ENCODE measurements around the gene CD9.
A peak's percentile ranks its signal among the peaks of the same experiment; 100 is the strongest.
"Not testable (repeated sequence)": the region's sequence is repeated elsewhere in the genome, so short reads cannot be mapped to it uniquely, and the experiment has no call there.

Gene CD9

GRCh38 chr12:6198556-6198955, 1.6 kb upstream of the CD9 start:
- FAIRE-seq (no peak), DNase-seq (ENCODE audit: low spot score) (no peak)

- FAIRE-seq: no peak
- DNase-seq (ENCODE audit: low spot score): no peak
These were observed 1.1 kb upstream of the CD9 start for GRCh38 chr12:6198985-6199530.

GRCh38 chr12:6199531-6200255, 507 bp upstream of the CD9 start:
- FAIRE-seq (no peak), DNase-seq (ENCODE audit: low spot score) (no peak)

- no peak for FAIRE-seq
These were observed 1.0 kb downstream of the CD9 start for GRCh38 chr12:6201213-6201608.

GRCh38 chr12:6201826-6202225, 1.6 kb downstream of the CD9 start:
- FAIRE-seq (no peak), DNase-seq (ENCODE audit: low spot score) (no peak)

More at GRCh38 chr12:6201213-6201608, 1.0 kb downstream of the CD9 start:
- peak; percentile 88 for DNase-seq (ENCODE audit: low spot score)

GRCh38 chr12:6202304-6202703, 2.1 kb downstream of the CD9 start:
- FAIRE-seq (no peak), DNase-seq (ENCODE audit: low spot score) (no peak)

GRCh38 chr12:6202846-6203245, 2.6 kb downstream of the CD9 start:
- no peak for FAIRE-seq
- DNase-seq (ENCODE audit: low spot score): no peak

GRCh38 chr12:6203601-6204000, 3.4 kb downstream of the CD9 start:
- no peak for DNase-seq (ENCODE audit: low spot score)
- FAIRE-seq: no peak

- no peak for DNase-seq (ENCODE audit: low spot score)
These were observed 4.4 kb downstream of the CD9 start for GRCh38 chr12:6204533-6205143.

GRCh38 chr12:6205144-6205539, 4.9 kb downstream of the CD9 start:
- DNase-seq (ENCODE audit: low spot score): no peak
- peak; percentile 40 for FAIRE-seq

More at GRCh38 chr12:6204533-6205143, 4.4 kb downstream of the CD9 start:
- no peak for FAIRE-seq

GRCh38 chr12:6205761-6206160, 5.6 kb downstream of the CD9 start:
- DNase-seq (ENCODE audit: low spot score): no peak
- no peak for FAIRE-seq

- DNase-seq (ENCODE audit: low spot score): no peak
These were observed 6.1 kb downstream of the CD9 start for GRCh38 chr12:6206327-6206726.

GRCh38 chr12:6207259-6207925, 7.2 kb downstream of the CD9 start:
- FAIRE-seq (no peak), DNase-seq (ENCODE audit: low spot score) (no peak)

More at GRCh38 chr12:6206327-6206726, 6.1 kb downstream of the CD9 start:
- FAIRE-seq: no peak

- FAIRE-seq (no peak), DNase-seq (ENCODE audit: low spot score) (no peak)
These were observed 7.9 kb downstream of the CD9 start for GRCh38 chr12:6208130-6208529.

- not testable (repeated sequence) for DNase-seq (ENCODE audit: low spot score); FAIRE-seq
These were observed 9.2 kb downstream of the CD9 start for GRCh38 chr12:6209428-6209827.

GRCh38 chr12:6211421-6211869, 11.2 kb downstream of the CD9 start:
- FAIRE-seq (peak; percentile 23), DNase-seq (ENCODE audit: low spot score) (no peak)

- no peak for FAIRE-seq
- no peak for DNase-seq (ENCODE audit: low spot score)
These were observed 11.9 kb downstream of the CD9 start for GRCh38 chr12:6212086-6212485.

GRCh38 chr12:6213969-6214368, 13.8 kb downstream of the CD9 start:
- no peak for FAIRE-seq
- DNase-seq (ENCODE audit: low spot score): no peak

GRCh38 chr12:6214633-6215032, 14.4 kb downstream of the CD9 start:
- FAIRE-seq (no peak), DNase-seq (ENCODE audit: low spot score) (no peak)

- DNase-seq (ENCODE audit: low spot score): peak; percentile 51
- FAIRE-seq: no peak
These were observed 15.1 kb downstream of the CD9 start for GRCh38 chr12:6215120-6215807.

- DNase-seq (ENCODE audit: low spot score) (peak; percentile 100), FAIRE-seq (peak; percentile 95)
These were observed 15.8 kb downstream of the CD9 start for GRCh38 chr12:6215932-6216494.

All from urothelium cell line (cell line).